GM18511 (cell line): Measurements from ENCODE around the gene BMPR1A.

Source experiments
- ATAC-seq: cut with Tn5 transposase; IDR thresholded peaks from one replicate; pipeline ENCODE4 v1.9.1; 2021; ENCODE audit warnings: mild to moderate bottlenecking, moderate library complexity; ENCODE audit not compliant: unreplicated experiment

Gene BMPR1A

DNA sequence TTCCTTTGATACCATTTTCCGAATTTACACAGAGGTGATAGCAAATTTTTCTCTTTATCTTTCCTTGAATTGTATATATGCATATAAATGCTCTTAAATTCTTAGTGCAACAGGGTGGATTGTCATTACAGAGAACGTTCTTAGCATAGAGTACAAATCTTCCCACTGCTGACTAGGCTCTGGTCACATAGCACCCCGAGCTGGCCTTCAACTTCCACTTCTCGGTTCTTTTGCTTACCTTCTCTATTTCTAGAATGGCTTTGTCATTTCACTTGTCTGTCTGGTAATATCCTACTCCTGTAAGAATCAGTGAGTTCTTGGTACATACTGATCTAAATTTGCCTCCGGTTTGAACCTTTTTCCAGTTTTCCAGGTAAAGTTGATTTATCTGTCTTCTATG lies 225.3 kb downstream of the BMPR1A start:
- ATAC-seq: no peak
